H9 (cell line): ENCODE measurements around the gene MASP2. TPM values are rescaled to one million over a fixed set of nuclear protein-coding genes. Genes with fewer than 3 reads are reported as not detected.
"Not testable (repeated sequence)": the region's sequence is repeated elsewhere in the genome, so short reads cannot be mapped to it uniquely, and the experiment has no call there.

Source experiments
- DNase-seq: peaks from one replicate; pipeline ENCODE4 v3.0.0-alpha.2; 2017
- H2AFZ ChIP-seq: one replicate; pipeline ENCODE4 v1.6.1; 2013; ENCODE audit warnings: mild to moderate bottlenecking, low read length, control low read depth, moderate library complexity
- H2AK5ac ChIP-seq: 2 replicates; pipeline ENCODE4 v1.6.1; 2013; ENCODE audit warnings: low read length, control low read depth, mixed read lengths; ENCODE audit not compliant: insufficient read length
- H2BK120ac ChIP-seq: one replicate; pipeline ENCODE4 v1.6.1; 2013; ENCODE audit warnings: low read depth, mild to moderate bottlenecking, low read length, control low read depth, inconsistent platforms; ENCODE audit not compliant: poor library complexity, severe bottlenecking
- H2BK12ac ChIP-seq: 2 replicates; pipeline ENCODE4 v1.6.1; 2013; ENCODE audit warnings: low read length, control low read depth, mixed read lengths, low read depth; ENCODE audit not compliant: insufficient read length
- H2BK15ac ChIP-seq: 2 replicates; pipeline ENCODE4 v1.6.1; 2013; ENCODE audit warnings: low read depth, low read length, control low read depth
- H2BK20ac ChIP-seq: one replicate; pipeline ENCODE4 v1.6.1; 2013; ENCODE audit warnings: low read depth, mild to moderate bottlenecking, low read length, control low read depth, inconsistent platforms; ENCODE audit not compliant: poor library complexity, severe bottlenecking
- H2BK5ac ChIP-seq: 2 replicates; pipeline ENCODE4 v1.6.1; 2013; ENCODE audit warnings: low read length, control low read depth, mixed read lengths; ENCODE audit not compliant: insufficient read length
- H3K14ac ChIP-seq: 2 replicates; pipeline ENCODE4 v1.6.1; 2013; ENCODE audit warnings: low read length, control low read depth; ENCODE audit not compliant: insufficient read depth
- H3K18ac ChIP-seq: 2 replicates; pipeline ENCODE4 v1.6.1; 2013; ENCODE audit warnings: low read depth, mild to moderate bottlenecking, mixed read lengths, low read length, control low read depth; ENCODE audit not compliant: insufficient read length
- H3K23ac ChIP-seq: 2 replicates; pipeline ENCODE4 v1.6.1; 2013; ENCODE audit warnings: low read length, control low read depth, mixed read lengths, low read depth; ENCODE audit not compliant: insufficient read length
- H3K23me2 ChIP-seq: 2 replicates; pipeline ENCODE4 v1.6.1; 2013; ENCODE audit warnings: low read depth, mild to moderate bottlenecking, mixed read lengths, low read length, control low read depth; ENCODE audit not compliant: insufficient read length, poor library complexity, severe bottlenecking
- H3K27ac ChIP-seq: 2 replicates; pipeline ENCODE4 v1.5.1; 2013; ENCODE audit warnings: low read length, control low read depth, mixed read lengths, low read depth; ENCODE audit not compliant: insufficient read length
- H3K27me3 ChIP-seq: 2 replicates; pipeline ENCODE4 v1.6.1; 2013; ENCODE audit warnings: low read length, control low read depth, inconsistent platforms; ENCODE audit not compliant: insufficient read depth
- H3K4ac ChIP-seq: 2 replicates; pipeline ENCODE4 v1.6.1; 2013; ENCODE audit warnings: low read depth, mild to moderate bottlenecking, control low read depth, inconsistent platforms, low read length, moderate library complexity
- H3K4me1 ChIP-seq: 2 replicates; pipeline ENCODE4 v1.6.1; 2013; ENCODE audit warnings: low read length, control low read depth, inconsistent platforms; ENCODE audit not compliant: insufficient read depth
- H3K4me2 ChIP-seq: 2 replicates; pipeline ENCODE4 v1.6.1; 2013; ENCODE audit warnings: low read length, control low read depth, mixed read lengths; ENCODE audit not compliant: insufficient read length, insufficient read depth
- H3K56ac ChIP-seq: 2 replicates; pipeline ENCODE4 v1.6.1; 2013; ENCODE audit warnings: low read depth, mild to moderate bottlenecking, mixed read lengths, low read length, control low read depth; ENCODE audit not compliant: insufficient read length
- H3K79me1 ChIP-seq: 2 replicates; pipeline ENCODE4 v1.6.1; 2013; ENCODE audit warnings: low read depth, mild to moderate bottlenecking, moderate library complexity, low read length, control low read depth, inconsistent platforms; ENCODE audit not compliant: insufficient read depth, poor library complexity, severe bottlenecking
- H3K79me2 ChIP-seq: 2 replicates; pipeline ENCODE4 v1.6.1; 2013; ENCODE audit warnings: low read length, control low read depth, inconsistent platforms; ENCODE audit not compliant: insufficient read depth
- H3K9ac ChIP-seq: 2 replicates; pipeline ENCODE4 v1.6.1; 2013; ENCODE audit warnings: low read length, control low read depth, mixed read lengths; ENCODE audit not compliant: insufficient read length; ENCODE audit errors: extremely low read depth
- H3K9me3 ChIP-seq: one replicate; pipeline ENCODE4 v1.6.1; 2013; ENCODE audit warnings: low read depth, low read length, inconsistent platforms; ENCODE audit not compliant: control insufficient read depth
- H3T11ph ChIP-seq: one replicate; pipeline ENCODE4 v1.6.1; 2013; ENCODE audit warnings: mild to moderate bottlenecking, low read length, control low read depth, inconsistent platforms
- H4K20me1 ChIP-seq: one replicate; pipeline ENCODE4 v1.6.1; 2013; ENCODE audit not compliant: control insufficient read depth, insufficient read length, insufficient read depth
- H4K5ac ChIP-seq: 2 replicates; pipeline ENCODE4 v1.6.1; 2013; ENCODE audit warnings: low read depth, mild to moderate bottlenecking, mixed read lengths, low read length, control low read depth; ENCODE audit not compliant: insufficient read length
- H4K8ac ChIP-seq: replicated peaks from 2 replicates; pipeline ENCODE4 v1.6.1; 2013; ENCODE audit warnings: low read length, control low read depth, mixed read lengths, low read depth; ENCODE audit not compliant: insufficient read length
- H4K91ac ChIP-seq: 2 replicates; pipeline ENCODE4 v1.6.1; 2013; ENCODE audit warnings: low read depth, mild to moderate bottlenecking, moderate library complexity, mixed read lengths, low read length, control low read depth; ENCODE audit not compliant: insufficient read length
- H3K27ac Mint-ChIP-seq, 3 experiments: 2 replicates in 2 of 3; 3 replicates in 1 of 3; pipeline ENCODE4 v1.8.0; 2020 to 2021; ENCODE audit warnings: mixed read lengths in 3 of 3, mild to moderate bottlenecking in 1 of 3, moderate library complexity in 1 of 3
- H3K27me3 Mint-ChIP-seq: 2 replicates; pipeline ENCODE4 v1.8.0; 2021; ENCODE audit warnings: low read depth, mild to moderate bottlenecking, moderate library complexity, mixed read lengths
- H3K36me3 Mint-ChIP-seq, 3 experiments: 2 replicates in 2 of 3; 3 replicates in 1 of 3; pipeline ENCODE4 v1.8.0; 2020 to 2021; ENCODE audit warnings: low read depth in 3 of 3, mixed read lengths in 3 of 3; ENCODE audit not compliant: insufficient read depth in 1 of 3
- H3K4me1 Mint-ChIP-seq, 2 experiments: 2 replicates each; pipeline ENCODE4 v1.8.0; 2020; ENCODE audit warnings: mixed read lengths in 2 of 2
- H3K4me3 Mint-ChIP-seq, 2 experiments: 2 replicates in 1 of 2; 3 replicates in 1 of 2; pipeline ENCODE4 v1.8.0; 2020 to 2021; ENCODE audit warnings: mild to moderate bottlenecking in 2 of 2, mixed read lengths in 2 of 2, moderate library complexity in 1 of 2
- H3K9me3 Mint-ChIP-seq, 2 experiments: 2 replicates in 1 of 2; 3 replicates in 1 of 2; pipeline ENCODE4 v1.8.0; 2020; ENCODE audit warnings: mild to moderate bottlenecking in 2 of 2, mixed read lengths in 2 of 2, moderate library complexity in 1 of 2
- CTCF ChIP-seq: fragments of 200-600 bp; sonication (generic); conservative IDR thresholded peaks from 3 replicates; pipeline ENCODE4 v1.8.0; 2021; ENCODE audit warnings: antibody characterized with exemption, mild to moderate bottlenecking
- WGBS: extraction: QIAGEN DNeasy Blood & Tissue Kit; methylation state at CpG from one replicate; pipeline ENCODE4 v1.1.7; 2013; ENCODE audit warnings: missing lambda C conversion rate, low lambda C conversion rate, mixed read lengths; ENCODE audit not compliant: insufficient read length; ENCODE audit errors: extremely low coverage; 5-methylcytosine and 5-hydroxymethylcytosine counted together
- total RNA-seq: library from RNA; stranded (reverse); gene quantifications from 2 replicates; pipeline ENCODE4 v1.2.1, GENCODE V29; 2021

MASP2 gene
- total RNA-seq, 1 experiment from 2014 or later = 0.46 TPM

- Mint-ChIP-seq H3K27me3 (peaks cover 7% of the 10 kb centered on the region; the same call in 1 of the 2 replicates), H3K4me1 (no peaks in the 10 kb centered on the region; a peak in 1 of 4 replicates), H3K9me3 (no peaks in the 10 kb centered on the region), H3K36me3 (no peaks in the 10 kb centered on the region), H3K4me3 (0 out of 5 replicates have a peak overlapping the region, but pooled peaks of 1 of the 2 experiments have one; percentile 33), H3K27ac (no peak overlapping the region)
- Histone ChIP-seq H3K4me1 (no peaks in the 10 kb centered on the region), H3K79me2 (no peaks in the 10 kb centered on the region; the same call in 1 of the 2 replicates), H2BK120ac (no peak overlapping the region), H2AFZ (no peak overlapping the region), H3K4me2 (no peak overlapping the region), H4K91ac (no peak overlapping the region), H3K14ac (no peak overlapping the region), H3T11ph (no peak overlapping the region), H3K18ac (no peak overlapping the region), H3K23ac (no peak overlapping the region), H4K5ac (no peak overlapping the region), H3K27me3 (no peaks in the 10 kb centered on the region), H2BK15ac (no peak overlapping the region), H2BK5ac (no peak overlapping the region), H2BK20ac (no peak overlapping the region), H3K9me3 (no peaks in the 10 kb centered on the region), H3K9ac (no peak overlapping the region), H3K27ac (no peak overlapping the region), H4K20me1 (no peaks in the 10 kb centered on the region), H3K56ac (no peak overlapping the region), H3K23me2 (no peaks in the 10 kb centered on the region), H4K8ac (no peak overlapping the region), H2AK5ac (no peak overlapping the region), H3K79me1 (no peaks in the 10 kb centered on the region), H2BK12ac (no peak overlapping the region), H3K4ac (no peak overlapping the region)
- WGBS = no CpG with 5 or more reads among the region's 8 CpGs
- peak; percentile 99 for TF ChIP-seq CTCF
- peak; percentile 85 for DNase-seq
Measured at GRCh38 chr1:11037740-11038182, 9.3 kb downstream of the MASP2 start.

GRCh38 chr1:11037019-11037739 lies 9.9 kb downstream of the MASP2 start:
- H3K4me2 ChIP-seq, H3K23me2 ChIP-seq, H4K8ac ChIP-seq, H4K5ac ChIP-seq, H3K14ac ChIP-seq, H2AFZ ChIP-seq, H3K27me3 Mint-ChIP-seq, H3T11ph ChIP-seq, H3K56ac ChIP-seq, H3K23ac ChIP-seq, H4K20me1 ChIP-seq, H3K4me1 ChIP-seq, H2BK120ac ChIP-seq, DNase-seq, H3K27me3 ChIP-seq, H2BK15ac ChIP-seq, H3K27ac ChIP-seq, H3K9me3 Mint-ChIP-seq, H3K79me1 ChIP-seq, H3K36me3 Mint-ChIP-seq, H3K79me2 ChIP-seq, H3K4me1 Mint-ChIP-seq, H2BK5ac ChIP-seq, H3K9me3 ChIP-seq, H2BK20ac ChIP-seq, H3K18ac ChIP-seq, H2AK5ac ChIP-seq, H3K27ac Mint-ChIP-seq, H2BK12ac ChIP-seq, H3K4ac ChIP-seq, H4K91ac ChIP-seq, H3K9ac ChIP-seq: not testable (repeated sequence)
- no CpG with 5 or more reads among the region's 18 CpGs for WGBS
- H3K4me3 Mint-ChIP-seq = peak overlapping the region in 1 of 2 experiments; percentile 33; a peak in 1 of 5 replicates
